K562 (cell line): Measurements from ENCODE around the gene PRSS12. TPM values are rescaled to one million over a fixed set of nuclear protein-coding genes. Genes with fewer than 3 reads are reported as not detected.

Source experiments
- ATAC-seq: fragments of 200-7000 bp; cut with Tn5 transposase; 3 replicates; pipeline ENCODE4 v1.9.1; 2020; ENCODE audit warnings: moderate library complexity
- BruUV-seq: library from RNA; stranded (reverse); fragments of 400-500 nt; replicated peaks from 2 replicates; lab custom pipeline; 2021; lab: Mats Ljungman, UMichigan
- CTCF ChIA-PET: fragments of 300-600 bp; formaldehyde crosslinking; extraction: SDS; loops from one replicate; lab custom pipeline; 2021; ENCODE audit warnings: low intra/inter-chr PET ratio; lab: Yijun Ruan, JAX
- POLR2A ChIA-PET: fragments of 300-600, 350-650 bp; sonication (Branson Sonifier 250); formaldehyde crosslinking; extraction: SDS; loops from one replicate; lab custom pipeline; 2021; ENCODE audit warnings: antibody characterized with exemption, inconsistent platforms; lab: Yijun Ruan, JAX
- DNase-seq, 4 experiments: peaks; one replicate each; pipeline versions ENCODE4 v3.0.0 to v3.0.0-alpha.2; 2011 to 2018; ENCODE audit warnings: low spot score in 3 of 4, mixed read lengths in 3 of 4; ENCODE audit errors: extremely low read depth in 1 of 4
- FAIRE-seq: peaks from 2 replicates; lab custom pipeline; 2011; peaks lifted over from hg19 to GRCh38; lab: Jason Lieb, UNC
- H2AFZ ChIP-seq: 2 replicates; pipeline ENCODE4 v1.6.0; 2011; ENCODE audit warnings: low read depth, low read length, control low read depth, inconsistent platforms
- H3K27ac ChIP-seq: fragments of 200-600 bp; 3 replicates; pipeline ENCODE4 v1.8.0; 2011; ENCODE audit warnings: low read depth, mild to moderate bottlenecking, control low read depth, inconsistent platforms, low read length, moderate library complexity, mixed read lengths; ENCODE audit errors: extremely low read depth
- H3K27me3 ChIP-seq, 2 experiments: fragments of 300-600 bp in 1 of 2; 2 replicates in 1 of 2; 3 replicates in 1 of 2; pipeline versions ENCODE4 v1.6.0 to v1.8.0; 2011; ENCODE audit warnings: inconsistent platforms in 2 of 2, low read length in 2 of 2, mild to moderate bottlenecking in 1 of 2, mixed read lengths in 1 of 2, moderate library complexity in 1 of 2; ENCODE audit not compliant: control insufficient read depth in 2 of 2, insufficient read depth in 2 of 2
- H3K36me3 ChIP-seq: fragments of 300-600 bp; 3 replicates; pipeline ENCODE4 v1.8.0; 2011; ENCODE audit warnings: mild to moderate bottlenecking, low read length, inconsistent platforms; ENCODE audit not compliant: control insufficient read depth, insufficient read depth
- H3K4me1 ChIP-seq, 2 experiments: fragments of 200-600 bp in 1 of 2; replicated peaks in 1 of 2; 2 replicates in 1 of 2; 3 replicates in 1 of 2; pipeline versions ENCODE4 v1.5.1 to v1.8.0; 2011; ENCODE audit warnings: inconsistent platforms in 2 of 2, low read length in 2 of 2, mild to moderate bottlenecking in 1 of 2, mixed read lengths in 1 of 2, moderate library complexity in 1 of 2; ENCODE audit not compliant: control insufficient read depth in 2 of 2, insufficient read depth in 2 of 2
- H3K4me2 ChIP-seq: 2 replicates; pipeline ENCODE4 v1.6.1; 2011; ENCODE audit warnings: low read length, control low read depth, inconsistent platforms, mixed read lengths; ENCODE audit not compliant: insufficient read depth
- H3K4me3 ChIP-seq: fragments of 200-600 bp; sonication (generic), shearing (Covaris generic); 2 replicates; pipeline ENCODE4 v1.5.1; 2016; ENCODE audit warnings: control low read depth, inconsistent platforms
- H3K79me2 ChIP-seq: fragments of 200-600 bp; 3 replicates; pipeline ENCODE4 v1.8.0; 2011; ENCODE audit warnings: low read length, inconsistent platforms; ENCODE audit not compliant: control insufficient read depth, insufficient read depth
- H3K9ac ChIP-seq, 2 experiments: 2 replicates each; pipeline versions ENCODE4 v1.6.0 to v1.6.1; 2011; ENCODE audit warnings: low read depth in 2 of 2, low read length in 2 of 2, control low read depth in 1 of 2, inconsistent platforms in 1 of 2, mild to moderate bottlenecking in 1 of 2, mixed read lengths in 1 of 2; ENCODE audit not compliant: insufficient read depth in 1 of 2
- H3K9me1 ChIP-seq: one replicate; pipeline ENCODE4 v1.6.0; 2011; ENCODE audit warnings: inconsistent platforms, mild to moderate bottlenecking, low read length, moderate library complexity; ENCODE audit not compliant: control insufficient read depth, insufficient read depth
- H3K9me3 ChIP-seq: replicated peaks from 2 replicates; pipeline ENCODE4 v1.5.1; 2011; ENCODE audit warnings: low read depth, low read length, inconsistent platforms; ENCODE audit not compliant: control insufficient read depth, insufficient read depth
- H4K20me1 ChIP-seq: replicated peaks from 2 replicates; pipeline ENCODE4 v1.6.1; 2011; ENCODE audit warnings: low read length, inconsistent platforms, mixed read lengths; ENCODE audit not compliant: control insufficient read depth, insufficient read depth
- C11orf30 ChIP-seq: fragments of 450-650 bp; IDR thresholded peaks from 2 replicates; pipeline ENCODE4 v1.6.1; 2016; ENCODE audit warnings: low read depth, mild to moderate bottlenecking
- MAFG ChIP-seq: fragments of 450-650 bp; conservative IDR thresholded peaks from 2 replicates; pipeline ENCODE4 v1.6.1; 2016; ENCODE audit warnings: missing genetic modification characterization, missing compliant biosample characterization
- PURB ChIP-seq: sonication (generic); formaldehyde crosslinking; IDR thresholded peaks from 2 replicates; pipeline ENCODE4 v1.9.0; 2021; ENCODE audit warnings: low read depth, mild to moderate bottlenecking, missing genetic modification reagents
- RBM34 ChIP-seq: fragments of 200-400 bp; formaldehyde crosslinking; IDR thresholded peaks from 2 replicates; pipeline ENCODE4 v1.6.1; 2018; ENCODE audit warnings: low read length, borderline replicate concordance; ENCODE audit not compliant: insufficient read depth
- SFPQ ChIP-seq: fragments of 200-400 bp; formaldehyde crosslinking; IDR thresholded peaks from 2 replicates; pipeline ENCODE4 v1.6.1; 2017; ENCODE audit warnings: mild to moderate bottlenecking, low read depth, low read length, moderate library complexity
- ZNF316 ChIP-seq: fragments of 450-650 bp; IDR thresholded peaks from 2 replicates; pipeline ENCODE4 v1.6.1; 2016
- ZNF395 ChIP-seq: fragments of 200-800 bp; sonication (Bioruptor generic); IDR thresholded peaks from 2 replicates; pipeline ENCODE4 v1.6.1; 2017; ENCODE audit warnings: missing genetic modification characterization, missing compliant biosample characterization
- WGBS: fragments of 100-300 bp; shearing (Covaris generic); methylation state at CpG from one replicate; pipeline ENCODE4 v1.1.6; 2016; ENCODE audit warnings: low coverage, mixed read lengths; ENCODE audit not compliant: insufficient coverage; ENCODE audit errors: missing lambda C conversion rate; 5-methylcytosine and 5-hydroxymethylcytosine counted together
- in situ Hi-C: fragments of 300-500 bp; cut with MboI; formaldehyde crosslinking; loops from 4 replicates; pipeline ENCODE4 v1.15.0; 2018; ENCODE audit warnings: inconsistent platforms, mixed read lengths
- intact Hi-C: fragments of 100-400 bp; cut with micrococcal nuclease; formaldehyde crosslinking; loops from 2 replicates; pipeline ENCODE4 v1.14.2; 2022
- polyA plus RNA-seq, 8 experiments: library from polyadenylated mRNA; depleted of rRNA in 4 of 8; stranded (reverse) in 5 of 8; unstranded in 3 of 8; fragments of >200 nt; fragmentation: Nextera tagmentation in 2 of 8; fragmentation: Illumina TruSeq in 1 of 8; extraction: Ambion mirVana in 2 of 8; extraction: Trizol in 1 of 8; gene quantifications; 2 replicates each; pipeline versions ENCODE4 v1.2.1 to v1.2.3, GENCODE V29; 2011 to 2014; ENCODE audit warnings: inconsistent platforms in 1 of 8, missing spikeins in 1 of 8
- total RNA-seq, 7 experiments: library from RNA; depleted of rRNA in 6 of 7; stranded (reverse); fragments of >200 nt in 6 of 7; fragmentation: Illumina TruSeq in 2 of 7; extraction: Trizol in 2 of 7; gene quantifications; 2 replicates each; pipeline versions ENCODE4 v1.2.1 to v1.2.3, GENCODE V29; 2011 to 2021; ENCODE audit warnings: low replicate concordance in 1 of 7

PRSS12 gene
- total and polyA plus RNA-seq, 9 of the 15 experiments (the other 6 are each of a cell fraction or from before 2014, with no cell fraction given), result 0.06 to 0.11 (median 0.09) TPM; not detected in 6

GRCh38 chr4:118325431-118325830 is 27.4 kb downstream of the PRSS12 start:
- POLR2A ChIA-PET, result no interaction called here
- in situ Hi-C loops, result no loop called here
- no peak overlapping the region for H3K27ac ChIP-seq
- TF ChIP-seq MAFG (tag) (0 out of 2 replicates have a peak, but pooled peaks have one; percentile 19), RBM34 (no peak), PURB (CRISPR knock-in tag) (no peak), ZNF316 (peak; percentile 73), SFPQ (no peak), ZNF395 (CRISPR knock-in tag) (no peak), C11orf30 (0 out of 2 replicates have a peak, but pooled peaks have one; percentile 31)
- DNase-seq (no peak), FAIRE-seq (no peak), ATAC-seq (no peak)
- H3K9ac ChIP-seq, result no peak overlapping the region
- WGBS, result 8% methylated on average over 1 of the region's 1 CpG
- no peaks in the 10 kb centered on the region for H3K9me1 ChIP-seq
- no peak overlapping the region for H2AFZ ChIP-seq
- H3K79me2 ChIP-seq, result no peaks in the 10 kb centered on the region
- BruUV-seq, result no TSS peak
- H4K20me1 ChIP-seq, result no peaks in the 10 kb centered on the region
- H3K9me3 ChIP-seq, result no peaks in the 10 kb centered on the region
- no peaks in the 10 kb centered on the region for H3K36me3 ChIP-seq
- intact Hi-C loops, result no loop called here
- CTCF ChIA-PET, result no interaction called here
- no peak overlapping the region for H3K4me2 ChIP-seq
- no peak overlapping the region for H3K4me3 ChIP-seq
- H3K4me1 ChIP-seq, result no peaks in the 10 kb centered on the region
- no peaks in the 10 kb centered on the region for H3K27me3 ChIP-seq
